ENCODE measurements around the gene PDE11A. TPM values are rescaled to one million over a fixed set of nuclear protein-coding genes. Genes with fewer than 3 reads are reported as not detected.

Gene PDE11A
- total RNA-seq, 1 donor from 2014 or later, result 25.6 TPM

GRCh38 chr2:177758591-177759371 lies 313.8 kb downstream of the PDE11A start:
- peak; percentile 60 for TF ChIP-seq CTCF (IDR thresholded peaks at IDR 0.05; ENCODE audit: unreplicated experiment)

GRCh38 chr2:177756336-177756735 lies 316.2 kb downstream of the PDE11A start:
- Mint-ChIP-seq H3K36me3 (no peaks in the 10 kb centered on the region), H3K27ac (peak overlapping the region; percentile 99), H3K27me3 (ENCODE audit: low read depth) (no peaks in the 10 kb centered on the region), H3K9me3 (no peaks in the 10 kb centered on the region), H3K4me1 (peaks cover 79% of the 10 kb centered on the region), H3K4me3 (no peak overlapping the region)
- TF ChIP-seq CTCF (IDR thresholded peaks at IDR 0.05; ENCODE audit: unreplicated experiment), result no peak
- DNase-seq (ENCODE audit: low spot score in 2 of 2, unreplicated experiment in 2 of 2), result no peak

More at GRCh38 chr2:177758591-177759371, 313.8 kb downstream of the PDE11A start:
- Mint-ChIP-seq H3K27ac (peak overlapping the region; percentile 93), H3K9me3 (no peaks in the 10 kb centered on the region), H3K27me3 (ENCODE audit: low read depth) (no peaks in the 10 kb centered on the region), H3K4me3 (peak overlapping the region; percentile 18), H3K36me3 (no peaks in the 10 kb centered on the region), H3K4me1 (peaks cover 74% of the 10 kb centered on the region)
- DNase-seq (ENCODE audit: low spot score in 2 of 2, unreplicated experiment in 2 of 2), result peak in 1 of 2 experiments; percentile 73

- H3K27ac Mint-ChIP-seq, result peak overlapping the region; percentile 99
- DNase-seq (ENCODE audit: low spot score in 2 of 2, unreplicated experiment in 2 of 2), result no peak
- H3K27me3 Mint-ChIP-seq (ENCODE audit: low read depth), result no peaks in the 10 kb centered on the region
- no peak for TF ChIP-seq CTCF (IDR thresholded peaks at IDR 0.05; ENCODE audit: unreplicated experiment)
- H3K4me3 Mint-ChIP-seq, result peak overlapping the region; percentile 7
- H3K4me1 Mint-ChIP-seq, result peaks cover 90% of the 10 kb centered on the region
- no peaks in the 10 kb centered on the region for H3K36me3 Mint-ChIP-seq
- no peaks in the 10 kb centered on the region for H3K9me3 Mint-ChIP-seq
These were observed 318.1 kb downstream of the PDE11A start for GRCh38 chr2:177754492-177754873.

GRCh38 chr2:177753682-177754491 lies 318.7 kb downstream of the PDE11A start:
- H3K27ac Mint-ChIP-seq, result peak overlapping the region; percentile 99
- peaks cover 89% of the 10 kb centered on the region for H3K4me1 Mint-ChIP-seq
- peak; percentile 49 to 63 for DNase-seq (ENCODE audit: low spot score in 2 of 2, unreplicated experiment in 2 of 2)
- peak overlapping the region; percentile 7 for H3K4me3 Mint-ChIP-seq
- no peaks in the 10 kb centered on the region for H3K27me3 Mint-ChIP-seq (ENCODE audit: low read depth)
- H3K36me3 Mint-ChIP-seq, result no peaks in the 10 kb centered on the region
- H3K9me3 Mint-ChIP-seq, result no peaks in the 10 kb centered on the region
- no peak for TF ChIP-seq CTCF (IDR thresholded peaks at IDR 0.05; ENCODE audit: unreplicated experiment)

GRCh38 chr2:177748360-177748759 lies 324.2 kb downstream of the PDE11A start:
- peaks cover 7% of the 10 kb centered on the region for H3K36me3 Mint-ChIP-seq
- TF ChIP-seq CTCF (IDR thresholded peaks at IDR 0.05; ENCODE audit: unreplicated experiment), result no peak
- H3K9me3 Mint-ChIP-seq, result peaks cover 14% of the 10 kb centered on the region
- H3K4me1 Mint-ChIP-seq, result peaks cover 75% of the 10 kb centered on the region
- no peak for DNase-seq (ENCODE audit: low spot score in 2 of 2, unreplicated experiment in 2 of 2)
- H3K27ac Mint-ChIP-seq, result peak overlapping the region; percentile 94
- H3K4me3 Mint-ChIP-seq, result no peak overlapping the region
- H3K27me3 Mint-ChIP-seq (ENCODE audit: low read depth), result no peaks in the 10 kb centered on the region
